ENCODE results near the gene ZNF407.

- TF ChIP-seq, protein P1, sequence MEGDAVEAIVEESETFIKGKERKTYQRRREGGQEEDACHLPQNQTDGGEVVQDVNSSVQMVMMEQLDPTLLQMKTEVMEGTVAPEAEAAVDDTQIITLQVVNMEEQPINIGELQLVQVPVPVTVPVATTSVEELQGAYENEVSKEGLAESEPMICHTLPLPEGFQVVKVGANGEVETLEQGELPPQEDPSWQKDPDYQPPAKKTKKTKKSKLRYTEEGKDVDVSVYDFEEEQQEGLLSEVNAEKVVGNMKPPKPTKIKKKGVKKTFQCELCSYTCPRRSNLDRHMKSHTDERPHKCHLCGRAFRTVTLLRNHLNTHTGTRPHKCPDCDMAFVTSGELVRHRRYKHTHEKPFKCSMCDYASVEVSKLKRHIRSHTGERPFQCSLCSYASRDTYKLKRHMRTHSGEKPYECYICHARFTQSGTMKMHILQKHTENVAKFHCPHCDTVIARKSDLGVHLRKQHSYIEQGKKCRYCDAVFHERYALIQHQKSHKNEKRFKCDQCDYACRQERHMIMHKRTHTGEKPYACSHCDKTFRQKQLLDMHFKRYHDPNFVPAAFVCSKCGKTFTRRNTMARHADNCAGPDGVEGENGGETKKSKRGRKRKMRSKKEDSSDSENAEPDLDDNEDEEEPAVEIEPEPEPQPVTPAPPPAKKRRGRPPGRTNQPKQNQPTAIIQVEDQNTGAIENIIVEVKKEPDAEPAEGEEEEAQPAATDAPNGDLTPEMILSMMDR (IDR thresholded peaks at IDR 0.05) = peak in 1 of 7 experiments; percentile 22
- no peak for TF ChIP-seq POLR2AphosphoS5 (IDR thresholded peaks at IDR 0.05)
- no peak for TF ChIP-seq EP300 (IDR thresholded peaks at IDR 0.05)
- no peak for TF ChIP-seq POLR2A (IDR thresholded peaks at IDR 0.05)
These were observed 221.9 kb downstream of the ZNF407 start for GRCh38 chr18:74819433-74820059.

All from stomach (tissue), 4 donors.